Stimulated activated CD4-positive, alpha-beta T cell treated with anti-CD3 and anti-CD28 coated beads, Interleukin-1b, Interleukin-23, amount 100 ng/mL, for 48 hours (primary cell): ENCODE data around the gene ALDH1A3.

Source experiments
- DNase-seq: peaks from one replicate; pipeline ENCODE4 v3.0.0-alpha.2; 2020

The ALDH1A3 gene

GRCh38 chr15:100885116-100885515, 5.5 kb downstream of the ALDH1A3 start:
- no peak for DNase-seq

GRCh38 chr15:100885811-100886210, 6.2 kb downstream of the ALDH1A3 start:
- no peak for DNase-seq

DNA sequence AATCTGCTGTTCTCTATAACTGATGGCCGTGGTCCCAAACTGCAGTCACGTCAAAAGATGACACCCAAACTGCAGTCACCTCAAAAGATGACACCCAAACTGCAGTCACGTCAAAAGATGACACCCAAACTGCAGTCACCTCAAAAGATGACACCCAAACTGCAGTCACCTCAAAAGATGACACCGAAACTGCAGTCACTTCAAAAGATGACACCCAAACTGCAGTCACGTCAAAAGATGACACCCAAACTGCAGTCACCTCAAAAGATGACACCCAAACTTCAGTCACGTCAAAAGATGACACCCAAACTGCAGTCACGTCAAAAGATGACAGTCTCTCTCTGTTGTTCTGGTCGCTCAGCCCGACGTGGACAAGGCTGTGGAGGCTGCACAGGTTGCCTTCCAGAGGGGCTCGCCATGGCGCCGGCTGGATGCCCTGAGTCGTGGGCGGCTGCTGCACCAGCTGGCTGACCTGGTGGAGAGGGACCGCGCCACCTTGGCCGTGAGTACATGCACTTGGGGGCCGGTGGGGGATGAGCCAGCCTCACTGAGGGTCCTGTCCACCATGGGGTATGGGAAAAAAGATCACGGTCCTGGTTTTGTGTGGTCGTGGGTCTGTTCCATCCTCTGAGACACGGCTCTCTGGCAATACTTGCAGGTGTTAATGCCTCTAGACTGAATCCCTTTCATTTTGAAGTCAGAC, 7.7 kb downstream of the ALDH1A3 start:
- DNase-seq = no peak

- no peak for DNase-seq
Measured at GRCh38 chr15:100889385-100890050, 9.9 kb downstream of the ALDH1A3 start.

DNA sequence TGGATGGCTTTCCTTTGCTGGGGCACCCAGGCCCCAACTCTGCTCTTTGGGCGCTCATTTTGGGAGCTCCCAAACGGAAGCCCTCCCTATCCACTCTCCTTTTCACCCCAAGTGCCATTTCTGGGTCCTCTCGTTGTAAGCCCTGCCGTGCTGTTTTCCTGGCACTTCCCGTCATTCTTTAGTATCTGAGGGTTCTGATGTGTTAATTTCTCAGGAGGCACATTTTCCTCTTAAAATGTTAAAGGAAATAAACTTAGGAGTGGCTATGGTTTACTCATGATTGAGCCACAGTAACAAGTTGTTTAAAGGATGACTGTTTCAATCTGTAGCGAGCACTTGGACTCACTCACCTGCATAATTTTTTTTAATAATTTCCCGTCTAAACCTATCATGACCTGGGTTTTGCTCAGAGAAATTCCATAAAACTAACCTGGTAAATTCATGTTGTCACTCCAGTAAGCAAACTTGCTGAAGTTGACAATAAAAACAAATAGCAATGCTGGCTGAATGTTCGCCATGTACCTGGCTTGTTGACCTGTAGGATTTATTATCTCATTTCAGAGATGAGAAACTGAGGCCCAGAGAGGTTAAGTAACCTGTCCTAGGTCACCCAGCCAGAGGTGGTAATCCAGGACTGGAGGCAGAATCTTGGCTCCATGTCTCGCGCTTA, 10.6 kb downstream of the ALDH1A3 start:
- DNase-seq = no peak

GRCh38 chr15:100890850-100891249, 11.2 kb downstream of the ALDH1A3 start:
- no peak for DNase-seq

- no peak for DNase-seq
Measured at GRCh38 chr15:100891307-100892012, 11.8 kb downstream of the ALDH1A3 start.

DNA sequence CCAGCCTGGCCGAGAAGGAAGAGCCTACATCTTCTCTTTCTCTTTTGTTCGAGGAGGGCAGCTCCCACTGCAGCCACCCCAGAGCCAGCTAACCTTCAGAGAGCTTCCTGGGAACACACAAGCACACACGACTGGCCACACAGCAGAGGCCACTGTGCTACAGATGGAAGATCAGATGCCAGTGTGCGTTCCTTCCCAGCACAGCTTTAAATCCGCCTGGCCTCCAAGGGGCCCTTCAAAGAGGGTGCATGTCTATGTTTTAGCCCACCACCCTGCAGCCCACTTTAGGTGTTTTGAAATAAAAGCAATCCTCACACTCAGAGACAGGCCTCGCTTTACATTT, 12.4 kb downstream of the ALDH1A3 start:
- no peak for DNase-seq

GRCh38 chr15:100893261-100893963, 13.8 kb downstream of the ALDH1A3 start:
- DNase-seq = no peak

- DNase-seq = no peak
Measured at GRCh38 chr15:100893964-100894295, 14.3 kb downstream of the ALDH1A3 start.

DNA sequence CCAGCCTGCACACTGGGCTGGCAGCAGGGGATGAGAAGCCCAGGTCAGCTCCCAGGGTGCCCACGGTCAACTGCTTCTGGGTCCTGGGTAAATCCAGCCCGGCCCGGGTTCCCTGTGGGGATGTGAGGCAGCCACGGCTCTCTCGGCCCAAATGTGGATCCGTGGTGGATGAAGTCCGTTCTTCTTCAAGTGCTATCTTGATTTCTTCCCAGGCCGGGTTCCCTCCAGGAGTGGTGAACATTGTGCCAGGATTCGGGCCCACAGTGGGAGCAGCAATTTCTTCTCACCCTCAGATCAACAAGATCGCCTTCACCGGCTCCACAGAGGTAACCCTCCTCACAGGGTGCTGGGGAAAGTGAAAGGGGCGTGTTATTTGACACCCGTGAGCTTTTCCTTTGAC, 16.1 kb downstream of the ALDH1A3 start:
- DNase-seq = no peak

DNA sequence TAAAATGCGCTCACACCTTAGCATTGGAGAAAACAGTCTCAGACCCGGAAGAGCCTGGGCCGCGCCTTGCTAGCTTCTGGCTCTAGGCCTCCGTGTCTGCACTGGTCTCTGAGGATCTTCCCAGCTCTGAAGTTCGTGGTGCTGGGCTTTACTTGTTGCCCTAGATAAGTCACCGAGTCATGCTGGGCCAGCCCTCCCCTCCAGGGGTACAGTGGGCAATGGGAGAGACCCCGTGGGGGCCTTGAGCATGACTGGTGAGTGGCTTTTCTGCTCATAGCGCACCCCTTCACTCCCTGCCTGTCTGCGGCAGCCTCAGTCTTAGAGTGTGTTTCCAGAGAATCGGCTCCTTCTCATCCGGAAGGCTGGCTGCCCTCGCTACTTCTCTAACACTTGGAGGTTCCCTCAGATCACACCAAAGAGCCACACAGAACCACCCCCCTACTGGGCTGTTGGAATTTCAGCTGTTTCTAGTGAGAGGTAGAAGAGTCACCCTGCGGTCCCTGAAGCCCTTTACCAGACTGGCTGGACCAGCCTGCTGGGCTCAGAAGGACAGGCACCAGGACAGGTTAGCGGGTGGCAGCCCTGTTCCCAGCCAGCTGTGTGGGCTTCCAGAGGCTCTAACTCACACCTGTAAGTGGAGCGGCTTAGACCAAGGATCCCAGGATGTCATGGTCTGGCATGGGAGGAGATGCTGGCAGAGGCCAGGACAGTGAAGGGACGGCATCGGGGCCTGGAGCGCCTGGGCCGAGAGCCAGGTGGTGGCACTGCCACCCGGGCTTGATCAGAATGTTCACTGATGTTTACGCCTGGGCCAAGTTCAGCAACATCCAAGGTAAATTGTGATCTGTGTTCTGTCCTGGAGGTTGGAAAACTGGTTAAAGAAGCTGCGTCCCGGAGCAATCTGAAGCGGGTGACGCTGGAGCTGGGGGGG, 17.9 kb downstream of the ALDH1A3 start:
- DNase-seq = no peak

DNA sequence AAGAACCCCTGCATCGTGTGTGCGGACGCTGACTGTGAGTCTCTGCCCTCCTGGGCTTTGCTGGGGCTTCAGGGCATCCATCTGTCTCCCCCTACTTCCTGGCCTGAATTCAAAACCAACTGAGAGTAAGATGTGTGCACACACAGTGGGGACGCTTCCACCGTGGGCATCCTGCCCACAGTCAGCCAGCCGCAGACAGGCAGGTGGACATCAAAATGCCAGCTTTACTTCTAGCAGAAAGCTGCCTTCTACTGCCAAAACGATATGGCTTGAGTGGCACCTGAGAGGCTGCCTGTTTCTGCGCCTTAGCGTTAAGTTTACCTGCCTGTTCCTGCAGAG, 18.5 kb downstream of the ALDH1A3 start:
- no peak for DNase-seq

- no peak for DNase-seq
Measured at GRCh38 chr15:100898661-100899462, 19.2 kb downstream of the ALDH1A3 start.

DNA sequence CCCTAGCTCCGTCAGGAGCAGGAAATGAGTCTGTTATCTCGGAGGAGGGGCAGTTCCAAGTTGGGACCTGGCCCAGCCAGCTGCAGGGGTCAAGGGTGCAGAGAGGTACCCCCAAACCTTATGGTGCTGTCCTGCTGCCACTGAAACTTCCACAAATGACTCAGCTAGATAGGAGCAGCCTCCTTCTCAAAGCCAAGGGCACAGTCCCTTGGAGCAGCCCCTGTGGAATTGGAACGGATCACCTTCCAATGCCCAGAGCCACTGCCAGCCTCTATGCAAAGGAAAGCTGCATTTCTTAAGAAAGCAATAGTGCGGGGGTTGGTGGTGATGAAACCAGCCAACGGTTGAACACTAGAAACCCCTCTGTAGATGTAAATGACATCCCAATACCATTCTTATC, 20.0 kb downstream of the ALDH1A3 start:
- DNase-seq = no peak

- no peak for DNase-seq
Measured at GRCh38 chr15:100900136-100900794, 20.6 kb downstream of the ALDH1A3 start.

DNA sequence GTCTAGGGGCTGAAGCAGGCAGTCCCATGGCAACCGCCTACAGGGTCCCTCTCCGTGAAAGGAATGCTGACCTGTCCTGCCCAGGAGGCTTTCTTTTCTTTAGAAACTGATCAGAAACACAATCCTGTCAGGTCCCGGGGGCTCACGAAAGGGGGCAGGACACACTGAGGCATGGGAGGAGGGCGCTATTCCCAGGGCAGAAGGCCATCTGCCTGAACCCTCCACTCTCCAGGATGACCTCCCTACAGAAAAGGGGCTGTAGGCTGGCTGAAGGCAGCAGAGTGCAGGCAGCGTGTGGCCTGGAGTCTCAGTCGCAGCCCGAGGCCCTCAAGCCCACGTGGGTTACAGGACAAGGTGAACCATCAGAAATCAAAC, 21.2 kb downstream of the ALDH1A3 start:
- DNase-seq = no peak

- DNase-seq = no peak
Measured at GRCh38 chr15:100901296-100901695, 21.7 kb downstream of the ALDH1A3 start.

DNA sequence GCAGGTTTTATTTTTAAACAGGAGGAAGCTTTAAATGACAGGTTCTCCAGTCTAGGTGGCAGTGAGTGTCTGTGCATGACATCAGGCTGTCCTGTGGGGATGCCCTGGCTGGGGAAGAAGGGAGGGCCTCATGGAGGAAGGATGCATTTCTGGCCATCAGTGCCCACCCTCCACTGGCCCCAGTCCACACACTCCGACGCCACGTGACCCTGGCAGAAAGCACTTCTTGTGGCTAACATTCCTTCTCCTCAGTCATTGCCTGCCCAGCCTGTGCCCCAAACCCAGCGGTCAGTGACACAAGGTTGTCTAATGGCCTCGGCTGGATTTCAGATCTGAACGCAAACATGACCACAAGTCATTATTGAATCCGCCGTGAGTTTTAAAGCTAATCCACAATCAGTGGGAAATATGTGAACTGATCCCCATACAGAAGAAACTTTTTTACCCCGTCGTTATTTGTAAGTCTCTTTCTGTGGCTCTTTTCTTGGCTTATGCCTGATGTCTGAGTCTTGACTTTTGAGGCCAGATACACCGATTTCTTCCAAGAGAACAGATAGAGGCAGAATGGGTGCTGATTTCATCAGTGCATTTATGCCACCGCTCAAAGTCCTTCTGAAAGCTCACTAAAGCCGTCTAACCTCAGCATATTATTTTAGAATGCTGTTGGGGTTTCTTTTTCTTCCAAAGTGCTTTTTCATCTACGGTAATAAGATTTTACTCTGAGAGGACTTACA, 22.2 kb downstream of the ALDH1A3 start:
- no peak for DNase-seq
